T-cell (primary cell): ENCODE data around the gene CHI3L1. TPM values are rescaled to one million over a fixed set of nuclear protein-coding genes. Genes with fewer than 3 reads are reported as not detected.

Experiments
- ATAC-seq, 4 experiments: fragments of 200-7000 bp in 3 of 4; fragments of 150-1000 bp in 1 of 4; cut with Tn5 transposase; replicated peaks in 1 of 4; 1 replicate in 3 of 4; 2 replicates in 1 of 4; pipeline ENCODE4 v1.10.0; 2021; ENCODE audit warnings: moderate library complexity in 3 of 4, mild to moderate bottlenecking in 2 of 4, moderate number of reproducible peaks in 1 of 4
- CTCF ChIA-PET, 2 donors: fragments of 300-600 bp; sonication (Branson Sonifier 250); formaldehyde crosslinking; loops; one replicate each; lab custom pipeline; 2022; ENCODE audit warnings: antibody characterized with exemption in 2 of 2; lab: Charles Lee
- POLR2A ChIA-PET, 2 donors: fragments of 300-600 bp; sonication (Branson Sonifier 250); formaldehyde crosslinking; loops; one replicate each; lab custom pipeline; 2022; ENCODE audit warnings: antibody characterized with exemption in 2 of 2; lab: Charles Lee
- DNase-seq, 35 experiments: peaks; one replicate each; pipeline versions ENCODE4 v3.0.0 to v3.0.0-alpha.2; 2013 to 2023
- H3K27ac ChIP-seq: one replicate; pipeline ENCODE4 v1.5.1; 2013; ENCODE audit warnings: low read length
- H3K27me3 ChIP-seq, 2 experiments: replicated peaks in 1 of 2; 1 replicate in 1 of 2; 2 replicates in 1 of 2; pipeline versions ENCODE4 v1.6.1 to v1.7.0; 2013; ENCODE audit warnings: low read length in 1 of 2, mixed read lengths in 1 of 2; ENCODE audit not compliant: control insufficient read depth in 2 of 2, insufficient read depth in 2 of 2; ENCODE audit errors: extremely low read depth in 1 of 2
- H3K36me3 ChIP-seq, 2 donors: 1 replicate in 1 of 2; 2 replicates in 1 of 2; pipeline versions ENCODE4 v1.6.1 to v1.7.0; 2013; ENCODE audit warnings: low read length in 1 of 2; ENCODE audit not compliant: control insufficient read depth in 2 of 2, insufficient read depth in 1 of 2; ENCODE audit errors: extremely low read depth in 1 of 2
- H3K4me1 ChIP-seq, 2 experiments: 1 replicate in 1 of 2; 2 replicates in 1 of 2; pipeline versions ENCODE4 v1.6.1 to v1.7.0; 2013; ENCODE audit warnings: low read length in 2 of 2, mixed read lengths in 1 of 2; ENCODE audit not compliant: insufficient read depth in 2 of 2, control insufficient read depth in 1 of 2; ENCODE audit errors: extremely low read depth in 1 of 2
- H3K4me3 ChIP-seq, 2 donors: 1 replicate in 1 of 2; 2 replicates in 1 of 2; pipeline versions ENCODE4 v1.5.1 to v1.7.0; 2013; ENCODE audit warnings: mild to moderate bottlenecking in 2 of 2, low read length in 1 of 2, moderate library complexity in 1 of 2; ENCODE audit not compliant: control insufficient read depth in 1 of 2; ENCODE audit errors: extremely low read depth in 1 of 2
- H3K9me3 ChIP-seq: 2 replicates; pipeline ENCODE4 v1.7.0; 2013
- H3K27ac Mint-ChIP-seq, 2 donors: one replicate each; pipeline ENCODE4 v1.8.0; 2020 to 2021; ENCODE audit warnings: mild to moderate bottlenecking in 2 of 2, mixed read lengths in 2 of 2
- H3K27me3 Mint-ChIP-seq, 2 donors: one replicate each; pipeline ENCODE4 v1.8.0; 2021 to 2022; ENCODE audit warnings: mixed read lengths in 2 of 2
- H3K36me3 Mint-ChIP-seq: one replicate; pipeline ENCODE4 v1.8.0; 2021; ENCODE audit warnings: mixed read lengths
- H3K4me1 Mint-ChIP-seq, 3 donors: one replicate each; pipeline ENCODE4 v1.8.0; 2020 to 2022; ENCODE audit warnings: mixed read lengths in 3 of 3, mild to moderate bottlenecking in 1 of 3
- H3K4me3 Mint-ChIP-seq, 3 donors: one replicate each; pipeline ENCODE4 v1.8.0; 2020 to 2022; ENCODE audit warnings: mild to moderate bottlenecking in 3 of 3, mixed read lengths in 3 of 3, moderate library complexity in 3 of 3
- H3K9me3 Mint-ChIP-seq, 3 donors: one replicate each; pipeline ENCODE4 v1.8.0; 2020 to 2022; ENCODE audit warnings: mixed read lengths in 3 of 3
- WGBS: methylation state at CpG from one replicate; pipeline ENCODE4 v1.1.5; 2013; ENCODE audit warnings: missing lambda C conversion rate; ENCODE audit not compliant: insufficient coverage; 5-methylcytosine and 5-hydroxymethylcytosine counted together
- total RNA-seq, 35 experiments: library from RNA in 6 of 35; stranded (reverse) in 6 of 35; fragments of 120-200 nt in 1 of 35; gene quantifications; one replicate each; pipeline versions ENCODE4 v1.2.1 to v1.2.4 and lab custom pipeline; 2013 to 2026

The CHI3L1 gene
- total RNA-seq, 5 donors from 2014 or later (not counting 1 experiment from before 2014, with no cell fraction given), result 0.20 to 0.30 TPM; not detected in 3

- no peak overlapping the region for H3K4me3 Mint-ChIP-seq
- Histone ChIP-seq H3K27me3 (peaks cover 0 to 14% of the 10 kb centered on the region in 2 experiments), H3K27ac (no peak overlapping the region), H3K4me1 (no peaks in the 10 kb centered on the region), H3K36me3 (no peaks in the 10 kb centered on the region), H3K4me3 (no peak overlapping the region), H3K9me3 (no peaks in the 10 kb centered on the region)
- ChIA-PET POLR2A (no interaction called here), CTCF (no interaction called here)
- DNase-seq (no peak), ATAC-seq (no peak)
- peaks cover 0 to 3% (median 0%) of the 10 kb centered on the region in 3 donors for H3K4me1 Mint-ChIP-seq
- H3K27me3 Mint-ChIP-seq, result peaks cover 0 to 4% of the 10 kb centered on the region in 2 donors
- no CpG with 5 or more reads among the region's 5 CpGs for WGBS
- H3K9me3 Mint-ChIP-seq, result no peaks in the 10 kb centered on the region
- no peak overlapping the region for H3K27ac Mint-ChIP-seq
- H3K36me3 Mint-ChIP-seq, result no peaks in the 10 kb centered on the region
Observed at GRCh38 chr1:203186091-203186445, 436 bp downstream of the CHI3L1 start.

GRCh38 chr1:203185585-203185984, 919 bp downstream of the CHI3L1 start:
- Histone ChIP-seq H3K27ac (no peak overlapping the region), H3K9me3 (no peaks in the 10 kb centered on the region), H3K27me3 (peaks cover 0 to 17% of the 10 kb centered on the region in 2 experiments), H3K36me3 (no peaks in the 10 kb centered on the region), H3K4me3 (no peak overlapping the region), H3K4me1 (no peaks in the 10 kb centered on the region)
- Mint-ChIP-seq H3K4me3 (no peak overlapping the region), H3K36me3 (no peaks in the 10 kb centered on the region), H3K27ac (no peak overlapping the region), H3K9me3 (no peaks in the 10 kb centered on the region), H3K27me3 (peaks cover 0 to 8% of the 10 kb centered on the region in 2 donors), H3K4me1 (peaks cover 0 to 3% (median 0%) of the 10 kb centered on the region in 3 donors)
- CTCF ChIA-PET, result no interaction called here
- 85% methylated on average over 4 of the region's 4 CpGs for WGBS
- DNase-seq (no peak), ATAC-seq (no peak)
- POLR2A ChIA-PET, result no interaction called here

DNA sequence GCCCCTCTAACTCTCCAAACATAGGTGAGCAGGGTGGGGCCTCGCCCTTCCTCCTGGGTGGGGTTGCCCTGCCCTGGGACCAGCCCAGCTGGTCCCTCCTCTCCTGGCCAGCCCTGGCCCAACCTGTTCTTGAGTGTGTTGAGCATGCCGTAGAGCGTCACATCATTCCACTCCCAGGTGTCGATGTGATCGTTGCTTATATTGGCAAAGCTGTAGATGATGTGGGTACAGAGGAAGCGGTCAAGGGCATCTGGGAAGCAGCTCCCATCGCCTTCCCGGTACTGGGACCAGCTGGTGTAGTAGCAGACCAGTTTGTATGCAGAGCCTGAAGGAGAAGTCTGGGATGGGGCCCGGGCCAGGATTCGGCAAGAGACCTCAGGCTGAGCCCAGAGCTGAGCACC, 1.4 kb downstream of the CHI3L1 start:
- POLR2A ChIA-PET, result no interaction called here
- H3K9me3 Mint-ChIP-seq, result no peaks in the 10 kb centered on the region
- peaks cover 0 to 8% of the 10 kb centered on the region in 2 donors for H3K27me3 Mint-ChIP-seq
- peaks cover 0 to 3% (median 0%) of the 10 kb centered on the region in 3 donors for H3K4me1 Mint-ChIP-seq
- CTCF ChIA-PET, result no interaction called here
- no peak for DNase-seq
- ATAC-seq, result no peak
- Histone ChIP-seq H3K27me3 (peaks cover 0 to 17% of the 10 kb centered on the region in 2 experiments), H3K27ac (no peak overlapping the region), H3K36me3 (no peaks in the 10 kb centered on the region), H3K4me3 (no peak overlapping the region), H3K9me3 (no peaks in the 10 kb centered on the region), H3K4me1 (no peaks in the 10 kb centered on the region)
- no peak overlapping the region for H3K4me3 Mint-ChIP-seq
- H3K27ac Mint-ChIP-seq, result no peak overlapping the region
- 90% methylated on average over 6 of the region's 10 CpGs for WGBS
- H3K36me3 Mint-ChIP-seq, result no peaks in the 10 kb centered on the region

GRCh38 chr1:203184467-203184866, 2.0 kb downstream of the CHI3L1 start:
- no peaks in the 10 kb centered on the region for H3K9me3 ChIP-seq
- no peaks in the 10 kb centered on the region for H3K9me3 Mint-ChIP-seq
- WGBS, result 100% methylated on average over 1 of the region's 4 CpGs

GRCh38 chr1:203183828-203184227, 2.7 kb downstream of the CHI3L1 start:
- Histone ChIP-seq H3K27ac (no peak overlapping the region), H3K4me3 (no peak overlapping the region), H3K36me3 (no peaks in the 10 kb centered on the region), H3K4me1 (no peaks in the 10 kb centered on the region), H3K9me3 (no peaks in the 10 kb centered on the region), H3K27me3 (peaks cover 0 to 22% of the 10 kb centered on the region in 2 experiments)
- WGBS, result no CpG with 5 or more reads among the region's 2 CpGs
- no peaks in the 10 kb centered on the region for H3K36me3 Mint-ChIP-seq
- ChIA-PET CTCF (interaction anchor here in 1 of 2 donors (0.6 kb wide), 1 partner anchor 32 kb away, joined by 3 read pairs; no protein-coding TSS in a partner anchor), POLR2A (no interaction called here)
- no peaks in the 10 kb centered on the region for H3K9me3 Mint-ChIP-seq
- H3K27me3 Mint-ChIP-seq, result peaks cover 0 to 8% of the 10 kb centered on the region in 2 donors
- no peak overlapping the region for H3K27ac Mint-ChIP-seq
- H3K4me1 Mint-ChIP-seq, result peaks cover 0 to 3% (median 0%) of the 10 kb centered on the region in 3 donors
- no peak for DNase-seq
- no peak for ATAC-seq
- H3K4me3 Mint-ChIP-seq, result no peak overlapping the region

More at GRCh38 chr1:203184467-203184866, 2.0 kb downstream of the CHI3L1 start:
- Mint-ChIP-seq H3K27ac (no peak overlapping the region), H3K4me3 (no peak overlapping the region), H3K27me3 (peaks cover 0 to 8% of the 10 kb centered on the region in 2 donors), H3K36me3 (no peaks in the 10 kb centered on the region), H3K4me1 (peaks cover 0 to 3% (median 0%) of the 10 kb centered on the region in 3 donors)
- Histone ChIP-seq H3K4me1 (no peaks in the 10 kb centered on the region), H3K27ac (no peak overlapping the region), H3K27me3 (peaks cover 0 to 16% of the 10 kb centered on the region in 2 experiments), H3K4me3 (no peak overlapping the region), H3K36me3 (no peaks in the 10 kb centered on the region)
- ChIA-PET POLR2A (no interaction called here), CTCF (no interaction called here)
- DNase-seq, result no peak
- no peak for ATAC-seq

DNA sequence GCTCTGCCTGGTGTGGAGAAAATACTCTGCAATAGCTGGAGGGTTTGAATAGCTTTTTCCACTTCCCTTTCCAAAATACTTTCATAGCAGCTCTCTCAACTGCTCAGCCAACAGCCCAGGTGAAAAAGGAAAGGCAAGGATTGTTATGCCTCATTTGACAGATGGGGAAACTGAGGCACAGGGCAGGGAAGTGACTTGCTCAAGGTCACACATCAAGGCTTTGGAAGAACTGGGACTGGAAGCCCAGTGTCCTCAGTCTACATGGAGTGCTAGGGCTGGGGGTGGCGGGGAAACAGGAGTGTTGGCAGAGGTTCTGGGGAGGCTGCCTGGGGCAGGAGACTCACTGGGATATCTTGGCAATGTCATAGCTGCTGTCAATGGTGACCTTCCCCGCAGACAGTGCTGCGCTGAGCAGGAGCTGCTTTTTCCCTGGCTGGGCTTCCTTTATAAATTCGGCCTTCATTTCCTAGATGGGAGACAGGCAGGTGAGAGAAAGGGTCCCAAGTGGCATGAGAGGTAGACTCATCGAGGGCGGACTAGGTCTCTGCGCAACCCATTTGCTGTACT, 4.0 kb downstream of the CHI3L1 start:
- no peak overlapping the region for H3K27ac Mint-ChIP-seq
- H3K27me3 ChIP-seq, result peaks cover 0 to 26% of the 10 kb centered on the region in 2 experiments
- H3K36me3 ChIP-seq, result no peaks in the 10 kb centered on the region
- DNase-seq (no peak), ATAC-seq (no peak)
- H3K36me3 Mint-ChIP-seq, result no peaks in the 10 kb centered on the region
- CTCF ChIA-PET, result no interaction called here
- no peaks in the 10 kb centered on the region for H3K4me1 ChIP-seq
- no peak overlapping the region for H3K4me3 Mint-ChIP-seq
- H3K9me3 Mint-ChIP-seq, result no peaks in the 10 kb centered on the region
- H3K9me3 ChIP-seq, result no peaks in the 10 kb centered on the region
- POLR2A ChIA-PET, result interaction anchor here in 1 of 2 donors (0.6 kb wide), 1 partner anchor 631 kb away, joined by 3 read pairs; no protein-coding TSS in a partner anchor
- H3K27ac ChIP-seq, result no peak overlapping the region
- 71% methylated on average over 4 of the region's 7 CpGs for WGBS
- H3K27me3 Mint-ChIP-seq, result peaks cover 0 to 17% of the 10 kb centered on the region in 2 donors
- no peak overlapping the region for H3K4me3 ChIP-seq
- peaks cover 0 to 3% (median 0%) of the 10 kb centered on the region in 3 donors for H3K4me1 Mint-ChIP-seq
